ENCODE results near the gene ZNF512B. TPM values are rescaled to one million over a fixed set of nuclear protein-coding genes. Genes with fewer than 3 reads are reported as not detected.
"Not testable (repeated sequence)": the region's sequence is repeated elsewhere in the genome, so short reads cannot be mapped to it uniquely, and the experiment has no call there.

Gene ZNF512B
- total RNA-seq, 3 donors from 2014 or later, result 19.8 to 21.0 (median 20.2) TPM

DNA sequence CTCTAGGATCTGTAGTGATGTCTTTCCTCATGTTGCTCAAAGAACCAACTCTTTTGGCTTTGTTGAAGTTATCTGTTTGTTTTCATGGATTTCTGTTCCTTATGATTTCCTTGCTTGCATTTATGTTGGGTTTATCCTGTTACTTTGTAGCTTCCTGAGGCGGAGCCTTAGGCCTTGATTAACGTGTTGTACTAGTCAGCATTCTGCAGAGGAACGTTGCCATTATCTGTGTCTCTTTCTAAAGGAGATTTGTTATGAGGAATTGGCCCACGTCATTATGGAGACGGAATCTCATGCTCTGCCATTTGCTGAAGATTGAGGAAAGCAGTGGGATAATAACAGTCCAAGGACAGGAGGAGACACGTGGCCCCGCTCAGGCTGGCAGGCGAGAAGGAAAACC lies 43.4 kb downstream of the ZNF512B start:
- DNase-seq (no peak), ATAC-seq (no peak)
- Mint-ChIP-seq H3K27me3 (ENCODE audit: low read depth) (no peaks in the 10 kb centered on the region), H3K4me1 (ENCODE audit: low read depth) (peaks cover 7% of the 10 kb centered on the region), H3K36me3 (ENCODE audit: insufficient read depth) (peaks cover 17% of the 10 kb centered on the region), H3K9me3 (no peaks in the 10 kb centered on the region), H3K4me3 (no peak overlapping the region)

DNA sequence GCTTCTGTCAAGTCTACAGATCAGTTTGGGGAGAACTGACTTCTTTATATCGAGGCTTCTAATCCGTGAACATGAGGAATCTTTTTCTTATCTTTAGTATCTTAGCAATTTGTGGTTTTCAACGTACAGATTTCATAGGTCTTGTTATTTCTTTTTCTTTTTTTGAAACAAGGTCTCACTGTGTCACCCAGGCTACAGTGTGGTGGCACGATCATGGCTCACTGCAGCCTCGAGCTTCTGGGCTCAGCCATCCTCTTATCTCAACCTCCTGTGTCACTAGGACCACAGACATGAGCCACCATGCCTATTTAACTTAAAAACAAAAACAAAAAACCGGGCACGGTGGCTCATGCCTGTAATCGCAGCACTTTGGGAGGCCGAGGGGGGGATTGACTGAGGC lies 45.5 kb downstream of the ZNF512B start:
- Mint-ChIP-seq H3K4me3 (no peak overlapping the region), H3K9me3 (no peaks in the 10 kb centered on the region), H3K4me1 (ENCODE audit: low read depth) (peaks cover 7% of the 10 kb centered on the region), H3K27me3 (ENCODE audit: low read depth) (no peaks in the 10 kb centered on the region), H3K36me3 (ENCODE audit: insufficient read depth) (peaks cover 13% of the 10 kb centered on the region)
- no peak for ATAC-seq
- no peak for DNase-seq

DNA sequence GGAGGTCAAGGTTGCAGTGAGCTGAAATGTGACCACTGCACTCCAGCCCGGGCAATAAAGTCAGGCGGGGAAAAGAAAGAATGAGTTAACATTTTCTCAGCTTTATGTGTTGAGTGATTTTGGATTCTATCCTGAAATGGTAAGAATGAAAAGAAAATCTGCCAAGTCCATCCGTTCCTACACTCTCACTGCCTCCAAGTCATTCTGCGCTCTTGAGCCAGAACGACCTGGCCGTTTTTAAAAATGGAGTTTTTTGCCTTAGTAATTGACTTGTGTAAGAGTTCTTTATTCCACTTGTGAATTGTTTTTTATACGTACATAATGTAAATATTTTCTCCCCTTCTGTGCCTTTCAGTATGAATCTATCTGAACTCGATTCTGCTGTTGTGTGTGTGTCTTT lies 46.1 kb downstream of the ZNF512B start:
- Mint-ChIP-seq H3K27me3 (ENCODE audit: low read depth) (no peaks in the 10 kb centered on the region), H3K4me1 (ENCODE audit: low read depth) (peaks cover 7% of the 10 kb centered on the region), H3K4me3 (no peak overlapping the region), H3K36me3 (ENCODE audit: insufficient read depth) (peaks cover 10% of the 10 kb centered on the region), H3K9me3 (no peaks in the 10 kb centered on the region)
- DNase-seq (no peak), ATAC-seq (no peak)

DNA sequence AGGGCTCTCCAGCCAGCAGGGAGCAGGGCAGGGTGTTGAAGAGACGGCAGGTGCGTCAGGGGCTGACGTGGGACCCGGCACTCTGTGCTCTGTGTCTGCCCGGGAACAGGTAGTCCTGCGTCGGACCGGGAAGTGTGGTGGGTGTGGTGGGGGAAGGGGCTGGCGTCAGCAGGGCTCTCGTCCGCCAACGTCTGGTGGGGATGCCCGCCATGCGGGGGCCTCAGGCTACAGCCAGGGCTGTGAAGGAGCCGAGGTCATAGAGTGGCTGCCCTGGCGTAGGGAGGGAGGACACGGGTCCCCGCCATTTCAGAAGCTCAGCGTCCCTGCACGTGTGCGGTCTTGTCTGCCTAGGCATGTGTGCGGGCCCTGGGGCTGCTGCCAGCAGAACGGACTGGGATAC lies 49.5 kb downstream of the ZNF512B start:
- Mint-ChIP-seq H3K4me1 (ENCODE audit: low read depth) (peaks cover 10% of the 10 kb centered on the region), H3K36me3 (ENCODE audit: insufficient read depth) (peaks cover 15% of the 10 kb centered on the region), H3K27me3 (ENCODE audit: low read depth) (no peaks in the 10 kb centered on the region), H3K9me3 (peaks cover 3% of the 10 kb centered on the region), H3K4me3 (no peak overlapping the region)
- DNase-seq (no peak), ATAC-seq (no peak)

DNA sequence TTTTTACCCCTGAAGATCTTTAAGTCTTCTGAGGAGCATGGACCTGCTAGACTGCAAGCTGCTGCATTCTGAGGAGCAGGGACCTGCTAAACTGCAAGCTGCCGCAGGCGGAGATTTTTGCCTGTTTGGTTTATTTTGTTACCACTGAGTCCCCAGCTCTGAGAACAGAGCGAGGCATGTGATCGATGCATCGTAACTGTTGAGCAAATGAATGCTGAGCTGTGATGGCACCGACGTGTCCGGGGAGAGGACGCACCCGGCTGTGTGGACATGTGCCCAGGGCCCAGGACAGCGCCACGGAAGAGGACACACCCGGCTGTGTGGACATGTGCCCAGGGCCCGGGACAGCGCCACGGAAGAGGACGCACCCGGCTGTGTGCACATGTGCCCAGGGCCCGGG lies 50.6 kb downstream of the ZNF512B start:
- Mint-ChIP-seq H3K27me3 (ENCODE audit: low read depth) (no peaks in the 10 kb centered on the region), H3K9me3 (peaks cover 3% of the 10 kb centered on the region)

DNA sequence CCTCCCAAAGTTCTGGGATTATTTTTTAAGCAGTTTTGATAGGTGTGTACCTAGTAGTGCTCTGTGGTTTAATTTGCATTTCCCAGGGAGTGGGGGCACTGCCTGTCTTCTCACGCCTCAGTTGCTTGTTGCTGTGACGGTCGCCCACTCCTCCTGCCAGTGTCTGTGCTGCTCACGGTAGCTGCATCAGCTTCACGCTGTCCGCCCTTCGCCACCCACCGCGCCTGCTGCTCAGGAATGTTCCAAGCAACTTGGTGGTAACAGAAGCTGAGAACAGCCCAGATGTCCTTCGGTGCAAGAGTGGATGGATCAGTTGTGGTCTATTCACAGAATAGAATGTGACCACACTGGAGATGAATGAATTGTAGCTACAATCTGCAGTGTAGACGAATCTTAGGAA lies 51.9 kb downstream of the ZNF512B start:
- Mint-ChIP-seq H3K9me3 (peaks cover 3% of the 10 kb centered on the region), H3K36me3 (ENCODE audit: insufficient read depth) (peaks cover 19% of the 10 kb centered on the region), H3K4me1 (ENCODE audit: low read depth) (peaks cover 14% of the 10 kb centered on the region), H3K27me3 (ENCODE audit: low read depth) (no peaks in the 10 kb centered on the region), H3K4me3 (no peak overlapping the region)
- DNase-seq (no peak), ATAC-seq (peak in 1 of 2 donors; percentile 60)

More for the DNA sequence above, 50.6 kb downstream of the ZNF512B start:
- peaks cover 15% of the 10 kb centered on the region for H3K4me1 Mint-ChIP-seq (ENCODE audit: low read depth)
- no peak overlapping the region for H3K4me3 Mint-ChIP-seq
- DNase-seq, result no peak
- H3K36me3 Mint-ChIP-seq (ENCODE audit: insufficient read depth), result peaks cover 19% of the 10 kb centered on the region
- no peak for ATAC-seq

DNA sequence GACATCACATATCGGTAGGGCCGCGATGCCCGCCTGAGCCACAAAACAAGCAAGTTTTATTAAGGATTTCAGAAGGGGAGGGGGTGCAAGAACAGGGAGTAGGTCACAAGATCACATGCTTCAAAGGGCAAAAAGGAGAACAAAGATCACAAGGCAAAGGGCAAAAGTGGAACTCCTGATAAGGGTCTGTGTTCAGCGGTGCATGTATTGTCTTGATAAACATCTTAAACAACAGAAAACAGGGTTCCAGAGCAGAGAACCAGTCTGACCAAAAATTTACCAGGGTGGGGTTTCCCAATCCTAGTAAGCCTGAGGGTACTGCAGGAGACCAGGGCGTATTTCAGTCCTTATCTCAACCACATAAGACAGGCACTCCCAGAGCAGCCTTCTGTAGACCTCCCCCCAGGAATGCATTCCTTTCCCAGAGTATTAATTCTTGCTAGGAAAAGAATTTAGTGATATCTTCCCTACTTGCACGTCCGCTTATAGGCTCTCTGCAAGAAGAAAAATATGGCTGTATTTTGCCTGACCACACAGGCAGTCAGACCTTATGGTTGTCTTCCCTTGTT lies 53.3 kb downstream of the ZNF512B start:
- H3K4me1 Mint-ChIP-seq (ENCODE audit: low read depth), result peaks cover 18% of the 10 kb centered on the region
- not testable (repeated sequence) for H3K9me3 Mint-ChIP-seq; DNase-seq; H3K27me3 Mint-ChIP-seq (ENCODE audit: low read depth); H3K4me3 Mint-ChIP-seq; ATAC-seq
- peaks cover 19% of the 10 kb centered on the region for H3K36me3 Mint-ChIP-seq (ENCODE audit: insufficient read depth)

DNA sequence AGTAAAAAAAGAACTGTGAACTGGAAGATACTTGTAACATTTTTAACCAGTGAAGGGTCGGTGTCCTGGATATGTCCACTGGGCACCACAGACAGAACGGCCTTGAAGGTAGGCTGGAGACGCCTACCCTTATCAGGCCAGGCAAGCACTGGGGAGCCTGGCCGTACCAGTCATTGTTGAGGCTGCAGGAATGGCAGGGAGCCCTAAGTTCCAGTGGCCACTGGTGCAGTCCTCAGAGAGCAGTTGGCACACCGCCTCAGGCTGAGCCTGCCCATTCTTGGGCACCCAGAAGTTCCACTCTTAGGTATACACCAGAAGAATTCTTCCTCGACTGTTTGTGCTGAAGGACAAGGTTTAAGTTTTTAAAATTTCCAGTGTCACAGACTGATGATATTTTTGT lies 54.3 kb downstream of the ZNF512B start:
- Mint-ChIP-seq H3K36me3 (ENCODE audit: insufficient read depth) (peaks cover 19% of the 10 kb centered on the region), H3K9me3 (peaks cover 3% of the 10 kb centered on the region), H3K4me1 (ENCODE audit: low read depth) (peaks cover 27% of the 10 kb centered on the region), H3K4me3 (no peak overlapping the region), H3K27me3 (ENCODE audit: low read depth) (no peaks in the 10 kb centered on the region)
- ATAC-seq, result no peak
- DNase-seq, result no peak

DNA sequence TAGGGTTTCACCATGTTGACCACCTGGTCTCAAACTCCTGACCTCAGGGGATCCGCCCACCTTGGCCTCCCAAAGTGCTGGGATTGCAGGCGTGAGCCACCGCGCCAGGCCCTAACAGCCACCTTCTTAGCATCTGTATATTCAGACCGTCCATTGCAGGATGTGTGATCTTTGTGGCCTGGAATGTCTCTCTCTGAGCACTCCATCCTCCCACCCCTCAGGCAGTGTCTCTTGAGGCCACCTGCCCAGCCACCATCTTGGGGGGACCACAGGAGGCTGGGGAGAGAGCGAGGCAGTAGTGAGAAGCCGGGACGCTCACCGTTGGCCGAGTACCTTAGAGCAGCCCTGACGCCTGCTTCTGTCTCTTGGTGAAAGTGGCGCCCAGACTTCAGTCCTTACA lies 56.0 kb downstream of the ZNF512B start:
- no peak overlapping the region for H3K4me3 Mint-ChIP-seq
- ATAC-seq, result no peak

DNA sequence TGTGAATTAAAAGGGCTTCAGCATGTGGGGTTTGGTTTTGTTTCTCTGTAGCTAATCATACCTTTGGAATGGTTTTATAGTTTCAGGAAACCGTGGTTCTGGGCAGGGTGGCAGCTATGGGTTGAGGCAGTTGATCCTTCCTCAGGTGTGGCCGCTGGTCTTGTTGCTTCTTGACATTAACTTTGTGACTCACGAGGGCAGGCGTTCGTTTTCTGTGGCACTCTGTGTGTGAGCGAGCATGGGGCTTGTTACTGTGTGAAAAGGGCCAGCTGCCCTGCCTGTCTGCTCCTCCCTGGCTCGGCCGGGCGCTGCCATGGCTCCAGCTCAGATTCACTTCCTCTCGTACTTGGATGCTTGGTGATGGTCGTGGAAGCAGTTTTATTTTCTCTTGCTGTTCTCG lies 58.6 kb downstream of the ZNF512B start:
- H3K9me3 Mint-ChIP-seq, result peaks cover 1% of the 10 kb centered on the region
- peaks cover 10% of the 10 kb centered on the region for H3K36me3 Mint-ChIP-seq (ENCODE audit: insufficient read depth)
- no peak overlapping the region for H3K4me3 Mint-ChIP-seq
- DNase-seq (no peak), ATAC-seq (no peak)
- H3K4me1 Mint-ChIP-seq (ENCODE audit: low read depth), result peaks cover 39% of the 10 kb centered on the region
- no peaks in the 10 kb centered on the region for H3K27me3 Mint-ChIP-seq (ENCODE audit: low read depth)

More for the DNA sequence above, 56.0 kb downstream of the ZNF512B start:
- no peak for DNase-seq
- Mint-ChIP-seq H3K36me3 (ENCODE audit: insufficient read depth) (peaks cover 20% of the 10 kb centered on the region), H3K9me3 (peaks cover 3% of the 10 kb centered on the region), H3K4me1 (ENCODE audit: low read depth) (peaks cover 35% of the 10 kb centered on the region), H3K27me3 (ENCODE audit: low read depth) (no peaks in the 10 kb centered on the region)

DNA sequence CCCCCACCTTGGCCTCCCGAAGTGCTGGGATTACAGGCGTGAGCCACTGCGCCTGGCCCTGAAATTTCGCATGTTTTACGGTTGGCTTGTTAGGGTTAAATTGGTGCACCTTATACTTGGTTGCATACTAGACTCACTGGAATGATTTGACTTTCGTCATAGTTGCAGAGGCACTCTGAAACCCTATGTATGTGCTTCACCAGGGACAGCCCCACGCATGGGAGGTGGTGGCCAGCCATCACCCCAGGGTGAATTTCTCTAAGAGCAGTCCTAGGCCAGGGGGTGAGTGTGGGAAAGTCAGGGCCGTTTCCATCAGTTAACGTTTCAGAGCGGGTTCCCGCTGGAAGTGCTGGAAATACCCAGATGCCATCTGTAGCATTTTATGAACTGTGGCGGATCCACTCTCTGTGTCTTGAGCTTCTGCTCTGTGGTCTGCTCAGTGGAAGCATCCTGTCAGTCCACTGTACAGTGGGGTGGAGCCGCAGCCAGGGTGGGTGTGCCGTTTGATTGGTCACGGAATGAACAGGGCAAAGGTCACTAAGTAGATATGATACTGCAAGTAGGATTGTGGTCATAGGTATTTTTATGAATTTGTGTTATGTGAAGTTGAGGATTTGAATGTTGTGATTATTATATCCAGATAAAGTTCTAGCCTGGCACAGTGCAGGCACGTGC lies 61.6 kb downstream of the ZNF512B start:
- no peak overlapping the region for H3K4me3 Mint-ChIP-seq
- H3K4me1 Mint-ChIP-seq (ENCODE audit: low read depth), result peaks cover 50% of the 10 kb centered on the region
- H3K27me3 Mint-ChIP-seq (ENCODE audit: low read depth), result no peaks in the 10 kb centered on the region
- H3K9me3 Mint-ChIP-seq, result no peaks in the 10 kb centered on the region
- H3K36me3 Mint-ChIP-seq (ENCODE audit: insufficient read depth), result peaks cover 4% of the 10 kb centered on the region
- no peak for ATAC-seq
- no peak for DNase-seq

Other genes starting within 250 kb of the ZNF512B start
- gene LIME1, start 233.3 kb downstream of the ZNF512B start, total RNA-seq, result 10 to 100 TPM in 1 of 3 donors, 1 to 10 TPM in 2; 7.1 to 10.4 (median 9.3) TPM
- 10 to 100 TPM; 17.2 to 18.1 (median 17.3) TPM for gene SLC2A4RG, start 230.2 kb downstream of the ZNF512B start, total RNA-seq
- 1 to 10 TPM in 2 of 3 donors, under 1 TPM in 1; 0.89 to 3.8 (median 2.2) TPM for gene ZBTB46, start 138.7 kb downstream of the ZNF512B start, total RNA-seq
- gene ABHD16B, start 108.4 kb downstream of the ZNF512B start, total RNA-seq, result not detected
- 10 to 100 TPM; 87.4 to 95.0 (median 89.3) TPM for gene TPD52L2, start 104.7 kb downstream of the ZNF512B start, total RNA-seq
- 10 to 100 TPM; 37.2 to 38.5 (median 37.8) TPM for gene DNAJC5, start 74.8 kb downstream of the ZNF512B start, total RNA-seq
- 10 to 100 TPM; 48.8 to 59.4 (median 56.6) TPM for gene UCKL1, start 13.5 kb downstream of the ZNF512B start, total RNA-seq
- 10 to 100 TPM; 14.6 to 17.4 (median 16.8) TPM for gene SAMD10, start 9.7 kb upstream of the ZNF512B start, total RNA-seq
- 100 to 1,000 TPM in 1 of 3 donors, 10 to 100 TPM in 2; 95.9 to 101 (median 98.7) TPM for gene PRPF6, start 11.2 kb upstream of the ZNF512B start, total RNA-seq
- gene C20orf204, start 66.3 kb upstream of the ZNF512B start, total RNA-seq, result 1 to 10 TPM; 2.6 to 3.9 (median 3.2) TPM
- under 1 TPM; 0.13 to 0.24 (median 0.24) TPM for gene SOX18, start 79.7 kb upstream of the ZNF512B start, total RNA-seq
- 10 to 100 TPM; 10.5 to 17.3 (median 11.5) TPM for gene TCEA2, start 93.3 kb upstream of the ZNF512B start, total RNA-seq
- gene RGS19, start 109.6 kb upstream of the ZNF512B start, total RNA-seq, result 10 to 100 TPM; 41.7 to 49.0 (median 47.0) TPM
- under 1 TPM in 2 of 3 donors, not detected in 1; 0.05 to 0.11 TPM for gene OPRL1, start 110.2 kb upstream of the ZNF512B start, total RNA-seq
- under 1 TPM; 0.30 to 0.47 (median 0.38) TPM for gene LKAAEAR1, start 114.5 kb upstream of the ZNF512B start, total RNA-seq
- gene NPBWR2, start 137.6 kb upstream of the ZNF512B start, total RNA-seq, result not detected
- not detected for gene MYT1, start 194.5 kb upstream of the ZNF512B start, total RNA-seq